Panc1 (cell line): ENCODE results near the gene TMTC1. TPM values are rescaled to one million over a fixed set of nuclear protein-coding genes. Genes with fewer than 3 reads are reported as not detected.

ENCODE experiments used
- ATAC-seq: fragments of 200-7000 bp; cut with Tn5 transposase; 2 replicates; pipeline ENCODE4 v1.9.1; 2020; ENCODE audit warnings: mild to moderate bottlenecking, moderate library complexity
- BruUV-seq: library from RNA; stranded (reverse); fragments of 400-500 nt; replicated peaks from 2 replicates; lab custom pipeline; 2021; lab: Mats Ljungman, UMichigan
- CTCF ChIA-PET: fragments of 300-600 bp; sonication (Branson Sonifier 250); formaldehyde crosslinking; loops from one replicate; lab custom pipeline; 2022; ENCODE audit warnings: antibody characterized with exemption; lab: Charles Lee
- POLR2A ChIA-PET: fragments of 300-600 bp; sonication (Branson Sonifier 250); formaldehyde crosslinking; loops from one replicate; lab custom pipeline; 2022; ENCODE audit warnings: antibody characterized with exemption; lab: Charles Lee
- DNase-seq: peaks from one replicate; pipeline ENCODE4 v3.0.0-alpha.2; 2010; ENCODE audit warnings: low read depth, low spot score
- H3K27ac ChIP-seq: 2 replicates; pipeline ENCODE4 v1.5.1; 2011; ENCODE audit warnings: mild to moderate bottlenecking, low read length, inconsistent platforms
- H3K27me3 ChIP-seq: fragments of 200-500 bp; sonication (Bioruptor generic); 2 replicates; pipeline ENCODE4 v1.6.0; 2014; ENCODE audit warnings: low read length, inconsistent platforms; ENCODE audit not compliant: control insufficient read depth, insufficient read depth
- H3K36me3 ChIP-seq: fragments of 200-500 bp; sonication (Bioruptor generic); 2 replicates; pipeline ENCODE4 v1.5.1; 2014; ENCODE audit warnings: inconsistent platforms, mild to moderate bottlenecking, low read length, moderate library complexity; ENCODE audit not compliant: control insufficient read depth, insufficient read depth
- H3K4me1 ChIP-seq: 2 replicates; pipeline ENCODE4 v1.5.1; 2011; ENCODE audit warnings: inconsistent platforms, mild to moderate bottlenecking, low read length, moderate library complexity; ENCODE audit not compliant: control insufficient read depth, insufficient read depth
- H3K4me3 ChIP-seq, 2 experiments: 2 replicates each; pipeline ENCODE4 v1.5.1; 2011 to 2012; ENCODE audit warnings: low read depth in 2 of 2, low read length in 2 of 2, mild to moderate bottlenecking in 2 of 2, inconsistent platforms in 1 of 2, moderate library complexity in 1 of 2
- H3K9me3 ChIP-seq: fragments of 200-500 bp; sonication (Bioruptor generic); 2 replicates; pipeline ENCODE4 v1.5.1; 2014; ENCODE audit warnings: low read depth, mild to moderate bottlenecking, inconsistent platforms, low read length, moderate library complexity; ENCODE audit not compliant: control insufficient read depth, insufficient read depth
- POLR2AphosphoS5 ChIP-seq: IDR thresholded peaks from 2 replicates; pipeline ENCODE4 v1.6.1; 2012; ENCODE audit warnings: mild to moderate bottlenecking, low read depth, low read length, moderate library complexity
- SIN3A ChIP-seq: IDR thresholded peaks from 2 replicates; pipeline ENCODE4 v1.6.1; 2012; ENCODE audit warnings: low read depth, mild to moderate bottlenecking, low read length, moderate library complexity, borderline replicate concordance; ENCODE audit not compliant: insufficient read depth
- TCF7L2 ChIP-seq: IDR thresholded peaks from 2 replicates; pipeline ENCODE4 v1.6.1; 2011; ENCODE audit warnings: mild to moderate bottlenecking, low read depth, low read length, inconsistent platforms
- in situ Hi-C: cut with HindIII; loops from 2 replicates; pipeline ENCODE4 v1.10.0; 2016; ENCODE audit warnings: low sequenced_read_pairs, low pct_unique_long_range_greater_than_20kb
- intact Hi-C: fragments of 100-400 bp; cut with micrococcal nuclease; formaldehyde crosslinking; loops from one replicate; pipeline ENCODE4 v1.10.0; 2022; ENCODE audit not compliant: unreplicated experiment
- total RNA-seq: library from RNA; stranded (reverse); gene quantifications from one replicate; pipeline ENCODE4 v1.2.1, GENCODE V29; 2021; ENCODE audit not compliant: unreplicated experiment
- TF ChIP-seq, protein P1 (sequence below): fragments of 450-650 bp; IDR thresholded peaks from 2 replicates; pipeline ENCODE4 v1.5.1; 2017; ENCODE audit warnings: mild to moderate bottlenecking
- TF ChIP-seq, protein P2 (sequence below), 2 experiments: IDR thresholded peaks; 2 replicates each; pipeline ENCODE4 v1.6.1; 2011 to 2012; ENCODE audit warnings: low read depth in 2 of 2, control low read depth in 1 of 2, low read length in 1 of 2, mild to moderate bottlenecking in 1 of 2, moderate library complexity in 1 of 2; ENCODE audit not compliant: insufficient read depth in 1 of 2

The TMTC1 gene
- total RNA-seq, 1 experiment from 2014 or later: 0.28 TPM

GRCh38 chr12:29796823-29797263 lies 13.1 kb upstream of the TMTC1 start:
- no TSS peak for BruUV-seq
- Histone ChIP-seq H3K36me3 (no peaks in the 10 kb centered on the region), H3K27ac (no peak overlapping the region), H3K27me3 (no peaks in the 10 kb centered on the region), H3K4me1 (no peaks in the 10 kb centered on the region), H3K4me3 (no peak overlapping the region), H3K9me3 (peaks cover 31% of the 10 kb centered on the region; the same call in 1 of the 2 replicates)
- CTCF ChIA-PET: no interaction called here
- ATAC-seq: no peak
- TF ChIP-seq POLR2AphosphoS5 (no peak), TCF7L2 (no peak), SIN3A (no peak)
- TF ChIP-seq, protein P1, sequence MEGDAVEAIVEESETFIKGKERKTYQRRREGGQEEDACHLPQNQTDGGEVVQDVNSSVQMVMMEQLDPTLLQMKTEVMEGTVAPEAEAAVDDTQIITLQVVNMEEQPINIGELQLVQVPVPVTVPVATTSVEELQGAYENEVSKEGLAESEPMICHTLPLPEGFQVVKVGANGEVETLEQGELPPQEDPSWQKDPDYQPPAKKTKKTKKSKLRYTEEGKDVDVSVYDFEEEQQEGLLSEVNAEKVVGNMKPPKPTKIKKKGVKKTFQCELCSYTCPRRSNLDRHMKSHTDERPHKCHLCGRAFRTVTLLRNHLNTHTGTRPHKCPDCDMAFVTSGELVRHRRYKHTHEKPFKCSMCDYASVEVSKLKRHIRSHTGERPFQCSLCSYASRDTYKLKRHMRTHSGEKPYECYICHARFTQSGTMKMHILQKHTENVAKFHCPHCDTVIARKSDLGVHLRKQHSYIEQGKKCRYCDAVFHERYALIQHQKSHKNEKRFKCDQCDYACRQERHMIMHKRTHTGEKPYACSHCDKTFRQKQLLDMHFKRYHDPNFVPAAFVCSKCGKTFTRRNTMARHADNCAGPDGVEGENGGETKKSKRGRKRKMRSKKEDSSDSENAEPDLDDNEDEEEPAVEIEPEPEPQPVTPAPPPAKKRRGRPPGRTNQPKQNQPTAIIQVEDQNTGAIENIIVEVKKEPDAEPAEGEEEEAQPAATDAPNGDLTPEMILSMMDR: no peak
- TF ChIP-seq, protein P2, sequence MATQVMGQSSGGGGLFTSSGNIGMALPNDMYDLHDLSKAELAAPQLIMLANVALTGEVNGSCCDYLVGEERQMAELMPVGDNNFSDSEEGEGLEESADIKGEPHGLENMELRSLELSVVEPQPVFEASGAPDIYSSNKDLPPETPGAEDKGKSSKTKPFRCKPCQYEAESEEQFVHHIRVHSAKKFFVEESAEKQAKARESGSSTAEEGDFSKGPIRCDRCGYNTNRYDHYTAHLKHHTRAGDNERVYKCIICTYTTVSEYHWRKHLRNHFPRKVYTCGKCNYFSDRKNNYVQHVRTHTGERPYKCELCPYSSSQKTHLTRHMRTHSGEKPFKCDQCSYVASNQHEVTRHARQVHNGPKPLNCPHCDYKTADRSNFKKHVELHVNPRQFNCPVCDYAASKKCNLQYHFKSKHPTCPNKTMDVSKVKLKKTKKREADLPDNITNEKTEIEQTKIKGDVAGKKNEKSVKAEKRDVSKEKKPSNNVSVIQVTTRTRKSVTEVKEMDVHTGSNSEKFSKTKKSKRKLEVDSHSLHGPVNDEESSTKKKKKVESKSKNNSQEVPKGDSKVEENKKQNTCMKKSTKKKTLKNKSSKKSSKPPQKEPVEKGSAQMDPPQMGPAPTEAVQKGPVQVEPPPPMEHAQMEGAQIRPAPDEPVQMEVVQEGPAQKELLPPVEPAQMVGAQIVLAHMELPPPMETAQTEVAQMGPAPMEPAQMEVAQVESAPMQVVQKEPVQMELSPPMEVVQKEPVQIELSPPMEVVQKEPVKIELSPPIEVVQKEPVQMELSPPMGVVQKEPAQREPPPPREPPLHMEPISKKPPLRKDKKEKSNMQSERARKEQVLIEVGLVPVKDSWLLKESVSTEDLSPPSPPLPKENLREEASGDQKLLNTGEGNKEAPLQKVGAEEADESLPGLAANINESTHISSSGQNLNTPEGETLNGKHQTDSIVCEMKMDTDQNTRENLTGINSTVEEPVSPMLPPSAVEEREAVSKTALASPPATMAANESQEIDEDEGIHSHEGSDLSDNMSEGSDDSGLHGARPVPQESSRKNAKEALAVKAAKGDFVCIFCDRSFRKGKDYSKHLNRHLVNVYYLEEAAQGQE (IDR thresholded peaks at IDR 0.05; ENCODE audit: insufficient read depth in 1 of 2, low read depth in 2 of 2, low read length in 1 of 2): no peak
- intact Hi-C loops: no loop called here
- DNase-seq: peak; percentile 5
- POLR2A ChIA-PET: no interaction called here
- in situ Hi-C loops: no loop called here

- H3K9me3 ChIP-seq: peaks cover 41% of the 10 kb centered on the region; the same call in 1 of the 2 replicates
- TF ChIP-seq, protein P2 (IDR thresholded peaks at IDR 0.05; ENCODE audit: insufficient read depth in 1 of 2, low read depth in 2 of 2, low read length in 1 of 2): no peak
- TF ChIP-seq, protein P1: no peak
- TF ChIP-seq POLR2AphosphoS5 (no peak), TCF7L2 (no peak), SIN3A (no peak)
- no peaks in the 10 kb centered on the region for H3K27me3 ChIP-seq
- ATAC-seq (no peak), DNase-seq (no peak)
- ChIA-PET POLR2A (no interaction called here), CTCF (no interaction called here)
- in situ Hi-C loops: no loop called here
- BruUV-seq: no TSS peak
- no peaks in the 10 kb centered on the region for H3K36me3 ChIP-seq
- H3K4me3 ChIP-seq: no peak overlapping the region
- H3K4me1 ChIP-seq: no peaks in the 10 kb centered on the region
- intact Hi-C loops: no loop called here
- H3K27ac ChIP-seq: no peak overlapping the region
These were observed 12.0 kb upstream of the TMTC1 start for GRCh38 chr12:29795715-29796114.
